Suppressor macrophage treated with lipopolysaccharide for 4 hours (primary cell): ENCODE results near the gene CMIP.

ENCODE experiments used
- DNase-seq: peaks from one replicate; pipeline ENCODE4 v3.0.0-alpha.2; 2020

Gene CMIP

DNA sequence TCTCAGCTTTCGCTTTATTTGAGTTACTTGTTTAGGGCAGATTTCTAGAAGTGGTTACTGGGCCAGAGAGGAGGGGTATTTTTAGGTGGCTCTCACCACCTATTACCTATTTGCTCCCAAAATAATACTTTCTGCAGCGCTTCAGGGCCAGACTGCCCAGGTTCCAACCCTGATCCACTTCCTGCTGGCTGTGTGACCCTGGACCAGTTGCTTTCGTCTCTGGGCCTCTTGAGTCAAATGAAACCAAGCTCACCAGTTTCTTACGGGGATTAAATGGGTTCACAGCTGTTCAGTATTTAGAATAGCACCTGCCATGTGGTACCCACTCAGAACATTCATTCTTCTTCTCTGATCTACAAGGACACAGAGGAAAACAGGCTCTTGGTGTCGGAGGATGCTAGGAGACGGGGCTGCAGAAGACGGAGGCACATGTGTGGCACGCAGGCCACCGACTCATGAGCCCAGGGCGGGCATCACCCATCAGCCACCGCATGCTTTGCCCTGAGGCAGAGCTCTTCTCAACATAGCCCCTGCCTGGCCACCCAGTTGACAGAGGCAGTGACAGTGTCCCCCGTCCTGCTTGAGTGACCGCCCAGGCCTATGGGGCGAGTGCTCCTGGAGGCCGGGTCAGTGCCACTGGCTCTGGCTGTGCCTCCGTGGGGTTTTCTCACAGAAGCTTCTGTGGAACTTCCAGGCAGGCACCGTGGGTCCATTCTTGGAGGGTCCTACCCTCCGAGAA is 185.5 kb downstream of the CMIP start:
- no peak for DNase-seq

- no peak for DNase-seq
These were observed 186.0 kb downstream of the CMIP start for GRCh38 chr16:81630635-81631031.

GRCh38 chr16:81632392-81633146 is 188.0 kb downstream of the CMIP start:
- peak; percentile 95 for DNase-seq

DNA sequence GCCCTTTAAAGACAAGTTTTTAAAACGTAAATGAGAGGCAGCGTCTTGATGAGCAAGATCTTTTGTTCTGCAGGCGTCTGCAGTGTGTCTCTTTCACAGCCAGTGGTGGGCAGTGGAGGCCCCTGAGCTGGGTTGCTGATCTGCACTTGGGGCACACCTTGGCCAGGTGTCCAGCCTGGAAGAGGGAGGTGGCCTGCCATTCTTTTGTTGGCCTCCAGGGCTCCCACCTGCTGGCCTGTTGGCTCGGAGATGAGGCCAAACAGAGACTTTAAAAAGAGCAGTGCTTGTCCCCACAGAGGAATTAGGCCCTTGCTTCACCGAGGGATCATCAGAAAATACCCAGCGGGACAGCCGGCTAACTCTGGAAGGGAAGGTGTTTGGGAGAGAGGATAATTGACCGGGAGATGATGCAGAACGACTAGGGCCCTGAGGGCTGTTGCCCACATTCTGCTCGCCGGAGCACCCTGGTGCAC is 188.6 kb downstream of the CMIP start:
- no peak for DNase-seq

GRCh38 chr16:81633680-81634379 is 189.2 kb downstream of the CMIP start:
- peak; percentile 23 for DNase-seq

GRCh38 chr16:81634380-81635062 is 189.9 kb downstream of the CMIP start:
- peak; percentile 12 for DNase-seq

DNA sequence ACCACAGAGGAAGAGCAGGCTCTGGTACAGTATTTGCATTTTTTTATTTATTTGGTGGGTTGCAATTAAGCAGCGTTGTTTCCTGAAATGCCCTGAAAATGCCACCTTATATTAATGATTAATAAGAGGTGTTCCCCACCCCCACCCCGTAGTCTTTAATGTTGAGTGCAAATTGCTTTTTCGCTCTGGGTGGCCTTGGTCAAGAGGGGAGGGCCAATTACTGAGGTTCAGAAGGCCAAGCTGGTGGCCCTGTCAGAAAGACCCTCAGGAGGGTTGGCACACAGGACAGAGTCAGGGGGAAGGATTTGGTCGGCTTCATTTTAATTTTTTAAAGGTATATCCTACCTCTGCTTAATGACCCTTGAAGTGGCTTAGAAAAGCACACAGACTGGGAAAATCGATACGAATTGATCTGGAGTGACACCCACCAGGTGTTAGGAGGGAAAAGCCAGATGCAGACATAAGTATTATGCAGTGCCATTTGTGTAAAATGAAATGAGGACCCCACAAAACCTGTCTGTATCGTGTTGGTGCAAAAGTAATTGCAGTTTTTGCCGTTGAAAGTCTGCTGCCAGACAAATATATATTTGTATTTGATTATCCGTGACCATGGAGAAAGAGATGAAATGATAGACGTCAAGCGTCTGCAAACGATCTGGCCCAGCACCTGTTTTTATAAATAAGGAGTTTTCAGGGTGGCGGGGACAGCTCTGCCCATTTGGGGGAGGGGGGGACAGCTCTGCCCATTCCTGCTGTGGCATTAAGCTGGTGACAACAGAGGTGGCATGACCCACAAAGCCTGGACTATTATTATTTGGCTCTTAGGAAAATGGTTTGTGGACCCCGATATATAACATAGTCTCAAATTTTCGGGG is 190.7 kb downstream of the CMIP start:
- DNase-seq, result no peak

DNA sequence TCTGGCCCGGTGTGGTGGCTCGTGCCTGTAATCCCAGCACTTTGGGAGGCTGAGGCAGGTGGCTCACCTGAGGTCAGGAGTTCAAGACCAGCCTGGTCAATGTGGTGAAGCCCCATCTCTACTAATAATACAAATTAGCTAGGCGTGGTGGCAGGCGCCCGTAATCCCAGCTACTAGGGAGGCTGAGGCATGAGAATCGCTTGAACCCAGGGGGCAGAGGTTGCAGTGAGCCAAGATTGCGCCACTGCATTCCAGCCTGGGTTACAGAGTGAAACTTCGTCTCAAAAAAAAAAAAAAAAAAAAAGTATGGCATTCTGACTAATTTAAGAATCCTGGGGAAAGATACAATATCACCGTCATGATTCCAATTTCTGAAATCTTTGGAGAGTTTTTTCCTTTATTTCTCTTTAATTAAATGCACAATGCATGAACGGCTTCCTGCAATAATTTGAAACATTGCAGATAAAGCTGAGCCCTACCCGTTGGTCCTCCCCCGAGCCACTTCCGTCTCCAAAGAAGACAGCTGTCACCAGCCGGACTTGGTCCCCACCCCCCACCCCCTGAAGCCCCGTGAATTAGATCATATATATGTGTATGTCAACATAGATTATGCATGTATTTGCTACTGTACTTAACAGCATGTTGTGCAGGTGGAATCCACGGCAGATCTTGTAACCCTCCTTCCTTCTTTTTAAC is 191.8 kb downstream of the CMIP start:
- peak; percentile 54 for DNase-seq

DNA sequence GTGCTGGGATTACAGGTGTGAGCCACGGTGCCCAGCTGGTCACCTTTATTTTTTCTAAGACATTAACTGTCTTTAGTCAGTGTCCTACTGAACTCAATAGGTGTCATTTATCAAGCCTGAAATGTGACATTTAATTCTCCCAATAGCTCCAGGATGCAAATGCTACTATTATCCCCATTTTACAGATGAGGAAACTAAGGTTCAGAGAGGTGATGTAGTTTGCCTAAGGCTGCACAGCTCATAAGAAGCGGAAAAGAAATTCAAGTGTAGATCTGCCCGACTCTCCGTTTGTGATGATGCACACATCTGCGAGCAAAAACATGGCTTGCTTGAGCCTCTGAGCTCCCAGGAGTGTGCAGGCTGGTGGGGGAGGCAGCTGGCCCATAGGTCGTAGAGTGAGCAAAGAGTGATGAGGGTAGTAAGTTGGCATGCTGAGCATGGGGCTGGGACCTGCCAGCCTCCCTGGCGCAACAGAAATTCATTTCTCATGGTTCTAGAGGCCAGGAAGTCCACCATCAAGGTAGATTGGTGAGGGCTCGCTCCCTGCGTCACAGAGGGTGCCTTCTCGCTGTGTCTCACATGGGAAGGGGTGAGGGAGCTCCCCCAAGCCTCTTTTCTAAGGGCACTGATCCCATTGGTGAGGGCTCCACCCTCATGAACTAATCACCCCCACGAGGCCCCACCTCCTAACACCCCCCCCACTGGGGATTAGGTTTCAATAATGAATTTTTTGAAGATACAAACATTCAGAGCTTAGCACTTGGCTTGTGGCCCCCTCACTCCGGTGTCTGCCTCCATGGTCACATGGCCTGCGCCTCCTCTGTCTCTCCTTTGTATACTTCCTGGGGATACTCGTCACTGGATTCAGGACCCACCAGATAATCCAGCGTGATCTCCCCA is 193.0 kb downstream of the CMIP start:
- DNase-seq, result no peak

DNA sequence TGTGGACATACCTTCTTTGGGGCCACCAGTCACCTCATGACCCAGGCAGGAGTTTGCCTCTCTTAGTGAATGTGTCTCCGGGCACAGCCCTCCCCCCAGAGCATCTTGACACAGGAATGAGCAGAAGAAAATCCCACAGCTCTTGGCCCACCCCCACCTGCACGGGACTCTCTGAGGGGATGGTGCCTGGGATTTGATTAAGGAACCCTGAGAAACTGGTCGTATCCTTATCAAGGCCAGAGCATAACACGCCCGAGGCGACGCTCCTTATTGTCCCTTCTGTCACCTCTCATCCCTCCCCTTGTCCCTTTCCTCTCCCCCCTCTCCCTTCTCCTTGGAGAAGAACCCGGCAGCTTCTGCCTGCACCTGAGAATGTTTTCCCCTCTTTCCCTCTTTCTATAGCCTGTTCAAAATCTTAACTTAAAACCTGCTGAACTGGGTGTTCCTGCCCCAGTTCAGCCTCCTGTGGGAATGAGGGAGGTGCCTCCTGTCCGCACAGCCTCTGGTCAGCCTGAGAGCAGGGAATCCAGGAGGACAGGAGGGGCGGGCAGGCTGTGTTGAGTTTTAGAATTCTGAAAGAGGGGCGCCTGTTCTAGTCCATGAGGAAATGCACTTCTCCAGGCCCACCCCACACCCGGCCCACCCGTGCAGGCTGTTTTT is 193.8 kb downstream of the CMIP start:
- no peak for DNase-seq

DNA sequence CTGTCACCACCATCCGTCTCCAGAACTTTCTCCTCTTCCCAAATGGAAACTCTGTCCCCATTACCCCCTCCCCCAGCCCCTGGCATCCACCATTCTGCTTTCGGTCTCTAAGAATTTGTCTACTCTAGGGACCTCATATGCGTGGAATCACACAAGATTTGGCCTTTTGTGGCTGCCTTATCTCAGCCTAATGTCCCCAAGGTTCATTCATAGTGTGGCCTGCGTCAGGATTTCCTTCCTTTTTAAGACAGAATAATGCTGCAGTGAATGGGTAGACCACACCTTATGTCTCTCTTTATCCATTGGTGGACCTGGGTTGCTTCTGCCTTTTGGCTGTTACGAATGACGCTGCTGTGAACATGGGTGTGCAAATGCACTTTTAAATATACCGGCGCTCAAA is 194.7 kb downstream of the CMIP start:
- DNase-seq, result no peak

GRCh38 chr16:81639931-81640680 is 195.5 kb downstream of the CMIP start:
- no peak for DNase-seq

GRCh38 chr16:81640681-81641070 is 196.1 kb downstream of the CMIP start:
- no peak for DNase-seq

GRCh38 chr16:81641395-81642106 is 196.9 kb downstream of the CMIP start:
- no peak for DNase-seq

GRCh38 chr16:81642107-81642436 is 197.5 kb downstream of the CMIP start:
- DNase-seq, result no peak

- DNase-seq, result no peak
These were observed 198.3 kb downstream of the CMIP start for GRCh38 chr16:81642943-81643342.

DNA sequence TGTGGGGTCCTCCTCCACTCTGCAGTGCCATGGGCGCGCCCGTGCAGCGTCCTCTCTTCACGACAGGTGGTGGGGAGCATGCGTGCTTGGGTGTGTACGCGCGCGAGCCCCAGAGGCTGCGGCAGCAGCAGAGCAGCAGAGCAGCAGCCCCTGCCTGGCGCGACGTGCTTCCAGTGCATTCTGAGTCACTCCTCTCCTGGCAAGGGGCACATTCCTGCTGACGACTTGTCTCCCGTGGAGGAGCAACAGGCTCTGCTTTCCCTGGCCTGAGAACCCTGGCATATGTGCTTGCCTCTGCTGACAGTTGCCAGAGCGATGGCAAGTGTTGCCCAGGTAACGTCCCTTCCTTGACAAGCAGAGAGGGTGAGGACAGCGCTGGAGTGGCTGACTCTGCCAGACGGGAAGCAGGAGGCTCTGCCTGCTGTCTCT is 200.7 kb downstream of the CMIP start:
- no peak for DNase-seq

- DNase-seq, result no peak
These were observed 201.3 kb downstream of the CMIP start for GRCh38 chr16:81645925-81646324.
